Dedifferentiated amniotic fluid mesenchymal stem cell (primary cell): ENCODE results near the gene SMAP2.
A peak's percentile ranks its signal among the peaks of the same experiment; 100 is the strongest.
"Not testable (repeated sequence)": the region's sequence is repeated elsewhere in the genome, so short reads cannot be mapped to it uniquely, and the experiment has no call there.

Experiments used
- DNase-seq: peaks from one replicate; pipeline ENCODE4 v3.0.0-alpha.2; 2016; ENCODE audit errors: extremely low spot score

SMAP2 gene

GRCh38 chr1:40372658-40373322, 737 bp upstream of the SMAP2 start:
- DNase-seq = no peak

- no peak for DNase-seq
Observed at GRCh38 chr1:40377512-40377911, 4.0 kb downstream of the SMAP2 start.

- DNase-seq = no peak
Observed at GRCh38 chr1:40379785-40380452, 6.4 kb downstream of the SMAP2 start.

- no peak for DNase-seq
Observed at GRCh38 chr1:40380817-40381216, 7.3 kb downstream of the SMAP2 start.

GRCh38 chr1:40381268-40382107, 8.0 kb downstream of the SMAP2 start:
- DNase-seq = no peak

- no peak for DNase-seq
Observed at GRCh38 chr1:40382108-40382460, 8.6 kb downstream of the SMAP2 start.

GRCh38 chr1:40382601-40383000, 9.1 kb downstream of the SMAP2 start:
- no peak for DNase-seq

- DNase-seq = no peak
Observed at GRCh38 chr1:40383095-40383487, 9.6 kb downstream of the SMAP2 start.

- DNase-seq = no peak
Observed at GRCh38 chr1:40383488-40384412, 10.2 kb downstream of the SMAP2 start.

GRCh38 chr1:40384413-40384762, 10.9 kb downstream of the SMAP2 start:
- no peak for DNase-seq

GRCh38 chr1:40384887-40385286, 11.4 kb downstream of the SMAP2 start:
- DNase-seq = no peak

GRCh38 chr1:40385437-40386358, 12.2 kb downstream of the SMAP2 start:
- DNase-seq = no peak

- no peak for DNase-seq
Observed at GRCh38 chr1:40386359-40386723, 12.8 kb downstream of the SMAP2 start.

GRCh38 chr1:40386796-40387195, 13.3 kb downstream of the SMAP2 start:
- DNase-seq = no peak

- DNase-seq = not testable (repeated sequence)
Observed at GRCh38 chr1:40387381-40388306, 14.1 kb downstream of the SMAP2 start.

- DNase-seq = not testable (repeated sequence)
Observed at GRCh38 chr1:40388456-40389321, 15.2 kb downstream of the SMAP2 start.

- no peak for DNase-seq
Observed at GRCh38 chr1:40389322-40389803, 15.8 kb downstream of the SMAP2 start.

GRCh38 chr1:40389871-40390560, 16.5 kb downstream of the SMAP2 start:
- peak; percentile 45 for DNase-seq
